GM21528 (cell line): ENCODE results near the gene COLEC11.

Source experiments
- ATAC-seq: cut with Tn5 transposase; IDR thresholded peaks from one replicate; pipeline ENCODE4 v1.9.1; 2021; ENCODE audit warnings: mild to moderate bottlenecking, moderate library complexity; ENCODE audit not compliant: unreplicated experiment, low FRiP score

Gene COLEC11

GRCh38 chr2:3584608-3585260 lies 10.2 kb upstream of the COLEC11 start:
- no peak for ATAC-seq

DNA sequence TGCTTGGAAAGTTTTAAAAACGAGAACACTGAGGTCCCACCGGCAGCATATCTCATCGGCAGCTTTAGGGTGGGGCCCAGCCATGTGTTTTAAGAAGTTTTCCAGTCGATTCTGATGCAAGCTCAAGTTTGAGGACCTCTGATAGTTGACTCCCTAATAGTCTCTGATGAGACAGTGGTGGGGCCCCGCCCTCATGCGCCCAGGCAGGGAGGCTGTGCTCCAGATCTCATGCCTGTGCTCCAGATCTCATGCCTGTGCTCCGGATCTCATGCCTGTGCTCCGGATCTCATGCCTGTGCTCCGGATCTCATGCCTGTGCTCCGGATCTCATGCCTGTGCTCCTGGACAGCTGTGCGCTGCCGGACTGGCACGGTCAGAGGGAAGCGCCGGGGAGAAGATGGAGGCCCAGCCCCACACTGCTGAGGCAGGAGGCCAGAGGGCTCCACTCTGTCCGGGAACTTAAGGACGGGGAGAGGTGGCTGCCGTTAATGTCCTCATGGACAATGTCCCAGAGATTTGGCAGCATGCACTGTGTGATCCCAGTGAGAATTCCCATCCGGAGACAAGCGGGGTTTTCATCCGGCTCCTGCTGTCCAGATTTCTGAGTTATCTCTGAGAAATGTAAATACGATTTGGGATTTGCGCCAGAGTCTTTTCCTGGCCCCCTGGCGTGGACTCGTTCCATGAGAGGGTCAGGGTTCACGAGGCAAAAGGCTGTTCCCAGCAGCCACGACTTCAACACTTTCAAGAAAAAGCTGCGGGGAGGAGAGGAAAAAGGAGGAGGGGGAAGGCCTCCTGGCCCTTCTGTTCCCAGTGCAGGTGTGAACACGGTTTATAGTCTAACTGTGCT lies 9.4 kb upstream of the COLEC11 start:
- ATAC-seq: no peak

- ATAC-seq: no peak
Measured at GRCh38 chr2:3586220-3586619, 8.7 kb upstream of the COLEC11 start.

DNA sequence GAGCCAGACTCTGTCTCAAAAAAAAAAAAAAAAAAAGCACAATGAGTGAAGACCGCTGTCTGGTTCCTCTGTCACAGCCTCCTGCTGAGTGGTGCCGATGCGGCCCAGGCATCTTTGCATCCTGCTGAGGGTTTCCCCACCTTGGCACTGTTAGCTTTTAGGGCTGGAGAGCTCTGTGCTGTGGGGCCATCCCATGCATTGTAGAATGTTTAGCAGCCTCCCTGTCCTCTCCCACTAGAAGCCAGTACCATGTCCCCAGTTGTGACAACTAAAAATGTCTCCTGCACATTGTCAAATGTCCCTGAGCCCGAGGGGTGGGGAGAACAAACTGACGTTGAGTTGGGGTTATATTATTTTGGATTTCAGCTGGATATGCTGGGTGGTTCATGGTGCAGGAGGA lies 7.9 kb upstream of the COLEC11 start:
- ATAC-seq: no peak

- ATAC-seq: no peak
Measured at GRCh38 chr2:3587432-3587831, 7.5 kb upstream of the COLEC11 start.

DNA sequence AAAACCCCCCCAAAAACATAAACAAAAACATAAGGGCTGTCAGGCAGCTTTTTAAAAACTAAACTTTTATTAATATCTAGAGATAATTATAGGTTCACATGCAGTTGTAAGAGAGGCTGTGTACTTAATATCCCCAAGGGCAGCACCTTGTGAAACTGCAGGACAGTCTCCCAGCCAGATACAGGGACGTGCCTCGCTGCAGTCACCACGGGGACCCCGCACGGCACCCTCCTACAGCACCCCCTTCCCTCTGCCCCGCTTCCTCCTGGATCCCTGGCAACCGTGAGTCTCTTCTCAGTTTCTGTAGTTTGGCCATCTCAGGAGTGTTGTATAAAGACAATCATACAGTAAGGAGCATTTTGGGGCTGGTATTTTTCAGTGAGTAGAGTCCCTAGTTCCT lies 6.8 kb upstream of the COLEC11 start:
- ATAC-seq: no peak

- ATAC-seq: no peak
Measured at GRCh38 chr2:3589086-3589485, 5.8 kb upstream of the COLEC11 start.

DNA sequence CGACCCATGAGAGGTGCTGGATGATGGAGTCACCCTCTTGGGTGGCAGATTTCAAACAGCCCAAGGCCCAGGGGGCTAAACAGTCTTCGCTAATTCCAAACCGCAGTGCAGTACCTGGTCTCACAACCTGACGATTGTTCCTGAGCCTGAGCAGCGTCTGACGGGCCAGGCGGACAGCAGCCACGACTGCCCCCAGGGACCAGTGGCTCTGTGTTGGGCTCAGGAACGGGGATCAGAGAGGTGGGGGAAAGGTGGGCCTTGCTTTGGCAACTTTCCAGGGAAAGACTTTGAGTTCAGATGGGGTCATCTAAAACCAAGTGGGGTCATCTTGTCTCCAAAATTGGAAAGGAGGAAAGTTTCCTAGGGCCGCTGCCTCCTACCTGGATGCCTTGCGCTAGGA lies 492 bp downstream of the COLEC11 start:
- no peak for ATAC-seq

GRCh38 chr2:3595985-3596384 lies 1.1 kb downstream of the COLEC11 start:
- peak; percentile 77 for ATAC-seq

GRCh38 chr2:3596901-3597417 lies 2.0 kb downstream of the COLEC11 start:
- no peak for ATAC-seq

DNA sequence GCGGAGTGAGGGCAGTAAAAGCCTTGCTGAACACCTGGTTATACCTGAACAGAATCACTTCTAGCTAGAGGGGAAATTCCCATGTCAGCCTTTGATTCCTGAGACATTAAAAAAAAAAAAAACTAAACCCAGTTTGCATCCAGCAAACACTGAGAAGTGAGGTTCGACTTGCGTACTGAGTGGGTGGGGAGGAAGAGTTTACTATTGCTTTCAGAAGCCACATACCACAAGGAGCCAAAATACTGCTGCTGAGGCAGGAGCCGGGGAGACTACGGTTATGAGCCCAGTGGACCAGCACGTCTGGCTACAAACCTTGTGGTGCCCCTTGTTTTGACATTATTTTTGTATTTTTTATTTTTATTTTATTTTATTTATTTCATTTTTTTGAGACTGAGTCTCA lies 2.7 kb downstream of the COLEC11 start:
- no peak for ATAC-seq

DNA sequence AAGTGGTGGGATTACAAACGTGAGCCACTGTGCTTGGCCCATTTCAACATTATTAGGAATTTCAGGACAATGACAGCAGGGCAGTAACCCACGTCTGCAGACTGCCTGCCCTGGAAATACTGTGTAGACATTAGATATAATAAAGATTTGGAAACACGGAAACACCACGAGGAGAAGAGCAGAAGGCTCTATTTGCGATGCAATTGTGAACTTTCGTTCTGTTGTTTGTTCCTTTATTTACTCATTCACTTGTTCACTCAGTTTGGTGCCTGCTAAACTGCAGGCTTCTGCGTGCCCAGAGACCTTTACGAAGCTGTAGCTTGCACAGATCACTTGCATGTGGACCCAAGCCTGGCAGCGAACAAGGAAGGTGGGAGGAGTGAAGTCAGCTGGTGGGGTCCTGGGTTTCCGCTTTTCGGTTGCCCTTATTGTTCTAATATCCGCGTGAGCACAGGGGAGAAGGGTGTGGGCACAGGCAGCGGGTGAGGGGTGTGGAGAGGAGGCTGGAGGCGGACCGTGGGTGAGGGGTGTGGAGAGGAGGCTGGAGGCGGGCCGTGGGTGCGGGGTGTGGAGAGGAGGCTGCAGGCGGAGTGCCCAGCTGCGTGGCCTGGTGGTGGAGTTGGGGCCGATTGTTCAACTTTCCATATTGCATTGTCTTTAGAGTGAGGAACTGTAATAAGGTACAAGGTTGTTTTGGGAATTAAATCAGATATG lies 3.4 kb downstream of the COLEC11 start:
- no peak for ATAC-seq

- no peak for ATAC-seq
Measured at GRCh38 chr2:3598912-3599854, 4.3 kb downstream of the COLEC11 start.

DNA sequence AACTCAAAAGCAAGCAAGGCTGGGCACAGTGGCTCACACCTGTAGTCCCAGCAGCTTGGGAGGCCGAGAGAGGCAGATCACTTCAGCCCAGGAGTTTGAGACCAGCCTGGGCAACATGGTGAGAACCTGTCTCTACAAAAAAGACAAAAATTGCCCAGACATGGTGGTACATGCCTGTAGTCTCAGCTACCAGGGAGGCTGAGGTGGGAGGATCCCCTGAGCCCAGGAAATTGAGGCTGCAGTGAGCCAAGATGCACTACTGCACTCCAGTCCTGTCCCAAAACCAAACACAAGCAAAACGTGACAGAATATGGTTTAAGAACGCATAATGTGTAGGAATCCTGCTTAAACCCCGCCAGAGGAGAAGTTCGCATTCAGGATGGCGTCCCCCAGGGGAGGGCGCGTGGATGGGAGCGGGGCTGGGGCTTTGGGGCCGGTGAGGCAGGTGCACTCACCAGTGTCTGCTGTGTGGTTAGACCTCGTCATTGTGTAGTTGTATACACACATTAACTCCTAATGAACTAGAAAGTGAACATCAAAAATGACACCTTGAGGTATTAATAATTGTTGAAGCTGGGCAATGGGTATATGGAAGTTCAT lies 5.4 kb downstream of the COLEC11 start:
- no peak for ATAC-seq

DNA sequence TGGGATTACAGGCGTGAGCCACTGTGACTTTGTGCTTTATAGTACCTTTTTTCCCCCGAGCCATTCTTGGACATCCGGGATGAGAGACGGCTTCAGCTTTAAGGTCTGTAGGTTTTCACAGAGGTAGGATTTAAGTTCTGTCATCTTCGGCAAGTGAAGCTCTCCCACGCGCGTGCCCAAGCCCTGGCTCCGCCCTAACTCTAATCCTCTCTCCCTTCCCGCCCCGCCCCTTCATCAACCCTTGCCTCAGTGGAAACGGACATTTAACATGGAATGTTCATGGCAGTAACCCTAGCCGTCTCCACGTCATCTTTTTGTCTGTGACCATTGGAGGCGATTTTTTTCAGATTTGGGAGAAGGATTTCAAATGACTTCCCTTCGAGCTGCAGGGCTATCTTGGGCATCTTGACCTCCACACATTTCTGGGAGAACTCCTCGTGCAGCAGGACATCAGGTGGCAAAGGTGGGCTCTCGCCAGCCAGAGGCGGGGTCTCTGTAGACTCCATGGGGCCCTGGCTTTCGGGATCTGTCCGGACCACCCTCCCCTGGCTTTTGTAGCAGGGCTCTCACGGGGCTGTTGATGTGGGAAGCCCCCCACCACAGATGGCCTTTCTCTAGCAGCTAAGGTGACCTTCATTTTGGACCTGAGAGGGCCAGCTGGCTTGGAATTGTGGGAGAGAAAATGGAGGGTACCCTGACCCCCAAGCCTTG lies 6.8 kb downstream of the COLEC11 start:
- no peak for ATAC-seq

DNA sequence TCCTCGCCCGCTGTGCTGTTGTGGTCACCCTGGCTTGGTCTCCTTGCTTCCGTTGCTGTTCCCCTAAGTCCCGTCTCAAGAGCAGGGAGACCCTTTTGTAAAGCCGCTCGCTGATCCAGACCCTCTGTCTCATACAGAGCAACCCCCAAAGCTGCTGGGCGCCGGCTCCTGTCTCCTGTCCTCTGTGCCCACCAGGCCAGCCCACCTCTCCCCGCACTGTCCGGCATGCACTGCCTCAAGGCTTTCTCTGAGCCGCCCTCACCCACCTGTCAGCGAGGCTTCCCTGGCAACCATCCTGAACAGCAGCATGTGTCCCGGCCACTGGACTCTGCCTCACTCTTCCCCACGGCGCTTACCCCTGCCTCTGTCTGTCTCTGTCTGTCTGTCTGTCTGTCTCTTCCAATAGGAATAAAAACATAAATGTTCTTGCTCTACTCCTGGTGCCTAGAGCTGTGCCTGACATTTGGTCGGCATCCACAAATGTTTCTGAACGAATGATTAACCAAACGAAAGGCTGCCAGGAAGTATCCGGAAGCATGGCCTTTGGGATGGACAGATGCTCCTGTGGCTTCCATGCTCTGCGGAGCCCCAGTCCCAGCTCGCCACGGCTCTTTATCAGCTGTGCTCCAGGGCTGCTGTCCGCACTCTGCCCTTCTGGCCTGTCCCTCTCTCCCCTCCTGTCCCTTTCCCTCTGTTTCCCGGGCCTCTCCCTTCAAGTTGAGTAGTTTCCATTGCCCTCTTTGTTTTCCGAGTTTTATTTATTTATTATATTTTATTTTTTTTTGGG lies 7.8 kb downstream of the COLEC11 start:
- ATAC-seq: no peak

DNA sequence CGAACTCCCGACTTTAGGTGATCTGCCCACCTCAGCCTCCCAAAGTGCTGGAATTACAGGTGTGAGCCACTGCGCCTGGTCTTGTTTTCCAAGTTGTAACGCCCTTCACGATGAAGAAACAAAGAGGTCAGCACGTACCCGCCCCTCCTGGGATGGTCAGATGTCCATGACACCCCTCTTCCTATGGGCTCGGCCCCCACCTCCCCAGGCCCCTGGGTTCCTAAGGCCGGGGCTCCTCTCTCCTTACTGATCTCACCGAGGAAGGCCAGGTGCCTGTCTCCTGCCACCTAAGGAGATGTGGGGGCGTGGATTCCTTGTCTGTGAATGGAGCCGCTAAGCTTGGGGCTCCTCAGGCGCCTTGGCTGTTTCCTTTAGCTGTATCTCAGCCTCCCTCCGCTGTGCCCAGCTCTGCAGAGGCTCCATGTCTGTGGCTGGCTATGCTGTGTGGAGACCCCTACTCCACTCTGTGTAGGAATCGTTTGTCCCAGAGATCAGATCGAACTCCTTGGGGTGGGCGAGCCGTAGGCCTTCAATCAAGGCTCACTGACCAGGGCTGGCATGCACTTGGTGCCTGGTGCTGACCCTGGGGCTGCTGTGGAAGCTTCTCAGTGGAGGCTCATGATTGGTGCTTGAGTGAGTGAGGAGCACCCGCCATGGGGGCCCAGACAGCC lies 8.8 kb downstream of the COLEC11 start:
- ATAC-seq: no peak
